Activated gamma-delta T cell treated with anti-CD3 and anti-CD28 coated beads, Interleukin-2, amount 50 U/mL, for 16 hours (primary cell): Measurements from ENCODE around the gene TMEM266.

ENCODE experiments used
- DNase-seq: peaks from one replicate; pipeline ENCODE4 v3.0.0-alpha.2; 2020; ENCODE audit warnings: low read depth

TMEM266 gene

GRCh38 chr15:76184650-76185035 is 124.9 kb downstream of the TMEM266 start:
- DNase-seq = no peak

GRCh38 chr15:76185716-76186115 is 125.9 kb downstream of the TMEM266 start:
- DNase-seq = no peak

GRCh38 chr15:76187163-76187562 is 127.4 kb downstream of the TMEM266 start:
- DNase-seq = no peak

- no peak for DNase-seq
Observed at GRCh38 chr15:76189106-76189505, 129.3 kb downstream of the TMEM266 start.

GRCh38 chr15:76190070-76190564 is 130.3 kb downstream of the TMEM266 start:
- no peak for DNase-seq

- peak; percentile 53 for DNase-seq
Observed at GRCh38 chr15:76190751-76191538, 131.2 kb downstream of the TMEM266 start.

- no peak for DNase-seq
Observed at GRCh38 chr15:76191539-76192244, 131.9 kb downstream of the TMEM266 start.

GRCh38 chr15:76192715-76193114 is 132.9 kb downstream of the TMEM266 start:
- DNase-seq = no peak

GRCh38 chr15:76193934-76194333 is 134.1 kb downstream of the TMEM266 start:
- no peak for DNase-seq

- no peak for DNase-seq
Observed at GRCh38 chr15:76195506-76196268, 135.9 kb downstream of the TMEM266 start.

- DNase-seq = no peak
Observed at GRCh38 chr15:76196269-76197231, 136.8 kb downstream of the TMEM266 start.

- no peak for DNase-seq
Observed at GRCh38 chr15:76197703-76198455, 138.1 kb downstream of the TMEM266 start.

- DNase-seq = no peak
Observed at GRCh38 chr15:76198456-76199105, 138.8 kb downstream of the TMEM266 start.

GRCh38 chr15:76199106-76200082 is 139.6 kb downstream of the TMEM266 start:
- DNase-seq = no peak

GRCh38 chr15:76200083-76200465 is 140.3 kb downstream of the TMEM266 start:
- no peak for DNase-seq

- DNase-seq = no peak
Observed at GRCh38 chr15:76200641-76201105, 140.9 kb downstream of the TMEM266 start.

- DNase-seq = no peak
Observed at GRCh38 chr15:76201536-76202255, 141.9 kb downstream of the TMEM266 start.
